Stimulated activated CD8-positive, alpha-beta memory T cell treated with anti-CD3 and anti-CD28 coated beads, Interleukin-2, amount 100 ng/mL, for 1 hour (primary cell): ENCODE results near the gene MEGF9.
"Not testable (repeated sequence)": the region's sequence is repeated elsewhere in the genome, so short reads cannot be mapped to it uniquely, and the experiment has no call there.

Experiments
- DNase-seq, 2 donors: peaks; one replicate each; pipeline ENCODE4 v3.0.0-alpha.2; 2020; ENCODE audit warnings: low read depth in 2 of 2

Gene MEGF9

GRCh38 chr9:120655005-120655622, 59.2 kb downstream of the MEGF9 start:
- DNase-seq = no peak

DNA sequence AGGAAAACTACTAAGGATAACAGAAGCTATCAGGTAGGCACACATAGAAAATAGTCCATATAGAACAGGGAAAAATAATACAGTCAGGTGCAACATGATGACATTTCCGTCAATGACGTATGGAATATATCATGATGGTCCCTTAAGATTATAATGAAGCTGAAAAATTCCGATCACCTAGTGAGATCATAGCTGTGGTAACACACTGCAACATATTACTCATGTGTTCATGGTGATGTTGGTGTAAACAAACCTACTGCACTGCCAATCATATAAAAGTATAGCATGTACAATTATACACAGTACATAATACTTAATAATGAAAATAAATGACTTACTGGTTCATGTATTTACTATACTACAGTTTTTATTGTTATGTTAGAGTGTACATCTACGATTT, 60.0 kb downstream of the MEGF9 start:
- no peak for DNase-seq

DNA sequence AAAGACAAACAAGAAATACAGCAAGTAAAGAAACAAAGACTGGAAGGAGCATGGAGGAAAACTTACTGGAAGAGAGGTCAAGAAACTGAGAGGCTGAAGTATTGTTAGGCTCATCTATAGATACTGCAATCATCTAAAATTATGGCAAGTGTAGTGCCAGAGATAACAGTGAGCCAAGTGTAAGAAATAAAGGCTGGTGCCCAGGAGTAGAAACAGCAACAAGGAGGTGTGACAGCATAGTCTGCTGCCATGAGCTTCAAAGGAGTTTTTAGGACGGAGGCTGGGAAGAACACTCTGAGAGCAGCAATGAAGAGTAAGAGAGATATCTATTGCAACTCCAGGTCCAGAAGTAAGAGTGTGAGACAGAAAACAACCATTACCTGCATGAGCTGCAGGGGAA, 60.5 kb downstream of the MEGF9 start:
- no peak for DNase-seq

GRCh38 chr9:120652934-120653333, 61.3 kb downstream of the MEGF9 start:
- no peak for DNase-seq

DNA sequence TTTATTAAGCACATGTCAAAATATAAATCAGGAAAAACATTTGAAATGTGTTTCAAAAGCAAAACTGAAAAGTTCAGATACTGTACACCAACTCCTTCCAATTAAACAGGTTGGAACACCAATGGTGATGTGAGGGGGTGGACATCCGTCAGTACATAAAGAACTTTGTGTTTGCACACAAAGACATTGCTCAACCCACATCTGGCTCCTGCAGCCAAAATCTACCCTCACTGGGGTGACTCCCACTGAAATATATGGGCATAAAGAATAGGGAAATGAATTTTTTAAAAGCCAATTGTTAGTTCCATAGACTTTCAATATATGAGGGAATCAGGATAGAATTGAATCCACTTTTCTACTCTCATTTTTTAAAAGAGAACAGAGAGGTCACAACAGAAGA, 63.9 kb downstream of the MEGF9 start:
- no peak for DNase-seq

DNA sequence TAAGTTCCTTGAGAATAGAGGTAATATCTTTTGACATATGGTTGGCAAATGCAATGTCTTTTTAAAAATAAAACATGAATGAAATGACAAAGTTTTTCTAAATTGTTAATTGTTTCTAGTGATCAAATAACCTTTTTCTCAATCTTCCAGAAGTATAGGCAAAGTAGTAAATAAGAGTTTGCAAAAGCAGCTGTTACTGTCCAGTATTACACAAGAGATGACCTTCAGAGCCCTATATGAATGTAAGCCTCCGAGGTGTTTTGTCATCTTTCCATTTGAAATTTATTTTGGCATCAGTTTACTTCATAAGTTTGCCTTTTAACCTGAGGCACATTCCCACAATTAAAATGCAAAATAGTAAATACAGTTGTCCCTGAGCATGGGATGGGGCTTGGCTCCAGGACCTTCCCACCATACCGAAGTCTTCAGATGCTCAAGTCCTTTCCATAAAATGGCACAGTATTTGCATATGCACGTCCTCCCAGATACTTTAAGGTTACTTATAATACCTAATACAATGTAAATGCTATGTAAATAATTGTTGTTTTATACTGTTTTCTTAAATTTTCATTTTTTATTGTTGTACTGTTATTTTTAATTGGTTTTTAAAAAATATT, 65.6 kb downstream of the MEGF9 start:
- DNase-seq = no peak

DNA sequence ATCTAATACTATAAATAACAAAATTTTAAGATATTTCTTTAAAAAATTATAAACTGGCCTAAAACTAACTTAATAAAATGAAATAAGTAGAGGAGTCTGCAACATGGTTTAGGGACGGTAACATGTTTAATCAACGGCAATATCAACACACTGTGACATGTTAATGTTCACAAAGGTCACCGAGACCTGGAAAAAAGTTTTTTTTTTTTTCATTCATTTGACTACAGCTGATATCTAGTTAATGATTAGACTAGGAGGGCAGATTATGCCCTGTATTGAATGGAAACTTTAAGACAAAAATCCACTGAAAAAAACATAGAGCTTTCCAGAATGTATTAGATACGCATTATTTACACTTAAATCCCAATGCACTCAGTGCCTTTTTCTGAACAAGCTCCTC, 67.3 kb downstream of the MEGF9 start:
- no peak for DNase-seq

- DNase-seq = no peak
These were observed 68.5 kb downstream of the MEGF9 start for GRCh38 chr9:120645760-120646159.

DNA sequence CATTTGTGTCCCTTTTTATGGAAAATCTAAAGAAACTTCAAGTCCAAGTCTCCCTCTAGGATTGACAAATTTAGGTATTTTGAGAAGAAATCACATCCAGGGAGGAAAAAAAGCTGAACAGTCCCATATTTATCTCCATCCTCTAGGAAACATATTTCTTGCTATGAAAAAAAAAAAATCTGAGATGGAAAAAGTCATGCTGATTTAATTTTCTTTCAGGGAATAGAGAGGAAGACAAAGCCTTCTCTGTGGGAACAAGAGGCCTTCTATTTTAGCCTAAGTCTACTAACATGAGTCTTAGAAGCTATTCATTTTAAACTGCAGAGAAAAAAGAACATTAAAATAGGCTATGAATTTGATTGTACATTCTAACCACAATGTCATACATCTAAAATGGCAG, 71.2 kb downstream of the MEGF9 start:
- DNase-seq = no peak

GRCh38 chr9:120642129-120642770, 72.0 kb downstream of the MEGF9 start:
- DNase-seq = no peak

GRCh38 chr9:120640874-120641273, 73.4 kb downstream of the MEGF9 start:
- DNase-seq = not testable (repeated sequence)

GRCh38 chr9:120640380-120640779, 73.9 kb downstream of the MEGF9 start:
- DNase-seq = no peak

DNA sequence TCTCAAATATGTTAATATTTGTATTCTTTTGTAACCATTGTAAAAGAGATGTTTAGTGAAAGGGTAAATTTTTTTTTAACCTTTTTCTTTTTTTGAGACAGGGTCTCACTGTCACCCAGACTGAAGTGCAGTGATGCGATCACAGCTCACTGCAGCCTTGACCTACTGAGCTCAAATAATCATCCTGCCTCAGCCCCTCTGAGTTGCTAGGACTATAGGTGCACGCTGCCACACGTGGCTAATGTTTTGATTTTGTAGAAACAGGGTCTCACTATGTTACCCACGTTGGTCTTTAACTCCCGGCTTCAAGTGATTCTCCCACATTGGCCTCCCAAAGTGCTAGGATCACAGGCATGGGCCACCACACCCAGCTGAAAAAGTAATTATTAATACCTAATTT, 76.4 kb downstream of the MEGF9 start:
- DNase-seq = no peak

- DNase-seq = no peak
These were observed 77.9 kb downstream of the MEGF9 start for GRCh38 chr9:120636194-120636957.

DNA sequence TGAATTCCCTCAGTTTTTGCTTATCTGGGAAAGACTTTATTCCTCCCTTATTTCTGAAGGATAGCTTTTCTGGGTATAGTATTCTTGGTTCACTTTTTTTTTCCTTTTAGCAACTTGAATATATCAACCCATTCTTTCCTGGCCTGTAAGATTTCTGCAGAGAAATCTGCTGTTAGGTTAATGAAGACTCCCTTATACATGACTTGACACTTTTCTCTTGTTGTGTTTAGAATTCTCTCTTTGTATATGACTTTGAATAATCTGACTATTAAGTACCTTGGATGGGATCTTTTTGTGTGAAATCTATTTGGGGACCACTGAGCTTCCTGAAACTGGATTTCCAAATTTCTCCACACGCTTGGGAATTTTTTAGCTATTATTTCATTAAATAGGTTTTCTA, 79.3 kb downstream of the MEGF9 start:
- no peak for DNase-seq

DNA sequence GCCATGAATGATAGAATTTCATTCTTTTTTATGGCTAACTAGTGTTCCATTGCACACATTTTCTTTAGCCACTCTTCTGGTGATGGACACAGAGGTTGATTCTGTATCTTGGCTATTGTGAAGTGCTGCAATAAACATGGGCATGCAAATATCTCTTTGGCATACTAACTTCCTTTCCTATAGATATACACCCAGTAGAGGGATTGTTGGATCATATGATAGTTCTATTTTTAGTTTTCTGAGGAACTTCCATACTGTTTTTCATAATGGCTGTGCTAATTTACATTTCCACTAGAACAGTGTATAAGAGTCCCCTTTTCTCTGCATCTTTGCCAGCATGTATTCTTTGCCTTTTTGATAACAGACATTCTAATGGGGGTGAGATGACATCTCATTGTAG, 83.9 kb downstream of the MEGF9 start:
- no peak for DNase-seq

DNA sequence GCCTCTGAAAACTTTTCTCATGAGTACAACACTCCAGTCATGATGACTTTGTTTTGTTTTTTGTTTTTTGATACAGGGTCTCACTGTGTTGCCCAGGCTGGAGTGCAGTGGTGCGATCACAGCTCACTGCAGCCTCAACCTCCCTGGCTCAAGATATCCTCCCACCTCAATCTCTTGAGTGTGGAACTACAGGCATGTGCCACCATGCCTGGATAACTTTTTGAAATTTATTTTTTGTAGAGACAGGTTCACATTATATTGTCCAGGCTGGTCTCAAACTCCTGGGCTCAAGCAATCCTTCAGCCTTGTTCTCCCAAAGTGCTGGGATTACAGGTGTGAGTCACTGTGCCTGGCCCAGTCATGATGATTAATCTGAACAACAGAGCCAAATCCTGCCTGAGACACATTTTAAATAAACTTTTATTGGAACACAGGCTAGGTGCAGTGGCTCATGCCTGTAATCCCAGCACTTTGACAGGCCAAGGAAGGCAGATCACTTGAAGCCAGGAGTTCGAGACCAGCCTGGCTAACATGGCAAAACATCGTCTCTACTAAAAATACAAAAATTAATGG, 85.3 kb downstream of the MEGF9 start:
- not testable (repeated sequence) for DNase-seq

- no peak for DNase-seq
These were observed 85.9 kb downstream of the MEGF9 start for GRCh38 chr9:120628207-120628924.

- DNase-seq = no peak
These were observed 87.2 kb downstream of the MEGF9 start for GRCh38 chr9:120627073-120627472.

GRCh38 chr9:120626512-120626911, 87.8 kb downstream of the MEGF9 start:
- DNase-seq = no peak

DNA sequence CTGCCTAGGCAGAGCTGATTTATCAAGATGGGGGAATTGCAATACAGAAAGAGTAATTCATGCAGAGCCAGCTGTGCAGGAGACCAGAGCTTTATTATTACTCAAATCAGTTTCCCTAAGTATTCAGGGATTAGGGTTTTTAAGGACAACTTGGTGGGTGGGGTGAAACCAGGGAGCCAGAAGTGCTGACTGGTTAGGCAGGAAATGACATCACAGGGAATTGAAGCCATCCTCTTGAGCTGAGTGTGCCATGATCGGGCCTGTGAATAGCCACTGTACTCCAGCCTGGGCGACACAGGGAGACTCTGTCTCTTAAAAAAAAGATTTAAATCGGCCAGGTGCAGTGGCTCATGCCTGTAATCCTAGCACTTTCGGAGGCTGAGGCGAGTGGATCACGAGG, 89.0 kb downstream of the MEGF9 start:
- DNase-seq = no peak

DNA sequence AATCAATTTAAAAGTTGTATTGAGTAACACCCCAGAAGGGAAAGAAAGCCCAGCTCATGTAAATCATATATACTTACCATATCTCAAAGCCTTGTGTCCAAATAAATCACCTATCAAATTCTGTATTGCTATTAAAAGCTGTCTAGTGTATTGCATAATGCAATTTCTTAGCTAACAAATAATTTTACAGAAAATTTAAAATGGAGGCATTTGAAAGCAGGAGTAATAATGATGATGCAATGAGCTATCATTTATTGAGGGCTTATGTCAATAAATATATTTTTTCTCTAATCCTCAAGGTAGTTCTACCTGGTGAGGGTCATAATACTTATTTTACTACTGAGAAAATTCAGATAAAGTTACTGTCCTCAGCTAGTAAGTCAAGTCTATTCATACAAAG, 91.5 kb downstream of the MEGF9 start:
- no peak for DNase-seq
